GM21786 (cell line): ENCODE data around the gene CIB4.
"Not testable (repeated sequence)": the region's sequence is repeated elsewhere in the genome, so short reads cannot be mapped to it uniquely, and the experiment has no call there.

ENCODE experiments used
- ATAC-seq: cut with Tn5 transposase; IDR thresholded peaks from one replicate; pipeline ENCODE4 v1.9.1; 2021; ENCODE audit not compliant: unreplicated experiment

CIB4 gene

GRCh38 chr2:26570083-26570430 is 71.1 kb downstream of the CIB4 start:
- ATAC-seq: no peak

- no peak for ATAC-seq
Measured at GRCh38 chr2:26569216-26570082, 71.7 kb downstream of the CIB4 start.

GRCh38 chr2:26568076-26568890 is 72.9 kb downstream of the CIB4 start:
- no peak for ATAC-seq

GRCh38 chr2:26567534-26567933 is 73.6 kb downstream of the CIB4 start:
- no peak for ATAC-seq

- not testable (repeated sequence) for ATAC-seq
Measured at GRCh38 chr2:26566731-26567130, 74.4 kb downstream of the CIB4 start.

GRCh38 chr2:26566081-26566375 is 75.1 kb downstream of the CIB4 start:
- ATAC-seq: no peak

GRCh38 chr2:26564121-26564644 is 77.0 kb downstream of the CIB4 start:
- no peak for ATAC-seq

- ATAC-seq: no peak
Measured at GRCh38 chr2:26563686-26564085, 77.5 kb downstream of the CIB4 start.

GRCh38 chr2:26562811-26563645 is 78.1 kb downstream of the CIB4 start:
- no peak for ATAC-seq

GRCh38 chr2:26561918-26562810 is 79.0 kb downstream of the CIB4 start:
- no peak for ATAC-seq

- ATAC-seq: no peak
Measured at GRCh38 chr2:26561376-26561775, 79.8 kb downstream of the CIB4 start.

GRCh38 chr2:26560892-26561291 is 80.3 kb downstream of the CIB4 start:
- ATAC-seq: no peak

GRCh38 chr2:26559556-26559955 is 81.6 kb downstream of the CIB4 start:
- no peak for ATAC-seq

- no peak for ATAC-seq
Measured at GRCh38 chr2:26559044-26559405, 82.1 kb downstream of the CIB4 start.

- ATAC-seq: no peak
Measured at GRCh38 chr2:26558271-26559043, 82.7 kb downstream of the CIB4 start.

- no peak for ATAC-seq
Measured at GRCh38 chr2:26557244-26557925, 83.8 kb downstream of the CIB4 start.

GRCh38 chr2:26556309-26557243 is 84.6 kb downstream of the CIB4 start:
- ATAC-seq: no peak
